Measurements from ENCODE around the gene CD300LD. TPM values are rescaled to one million over a fixed set of nuclear protein-coding genes. Genes with fewer than 3 reads are reported as not detected.

The CD300LD gene
- total and polyA plus RNA-seq, 2 of the 8 experiments (the other 6 are each of a cell fraction or from before 2014, with no cell fraction given) = not detected

GRCh38 chr17:74633326-74633725, 41.2 kb upstream of the CD300LD start:
- no peak for FAIRE-seq
- Histone ChIP-seq H3K27me3 (replicated peaks in 1 of 4; ENCODE audit: control insufficient read depth in 3 of 4, extremely low read depth in 1 of 4, insufficient read depth in 3 of 4, low read length in 3 of 4) (no peaks in the 10 kb centered on the region; a peak in 1 of 7 replicates), H3K4ac (replicated peaks; ENCODE audit: insufficient read length, low read depth, low read length) (no peak overlapping the region), H3K56ac (replicated peaks; ENCODE audit: insufficient read length, low read depth, low read length) (no peak overlapping the region), H3K23me2 (ENCODE audit: low read depth, low read length) (no peaks in the 10 kb centered on the region), H2BK15ac (ENCODE audit: low read length) (peak overlapping the region; percentile 77; the same call in 1 of the 2 replicates), H3K4me1 (replicated peaks in 1 of 4; ENCODE audit: control insufficient read depth in 3 of 4, insufficient read depth in 4 of 4, low read length in 3 of 4) (peaks cover 8 to 23% (median 13%) of the 10 kb centered on the region in 4 experiments), H2AFZ (ENCODE audit: low read length) (peak overlapping the region; percentile 78; the same call in 1 of the 2 replicates), H4K5ac (ENCODE audit: insufficient read length, low read depth, low read length) (no peak overlapping the region), H4K20me1 (replicated peaks in 1 of 2; ENCODE audit: control insufficient read depth in 1 of 2, insufficient read depth in 2 of 2, low read length in 2 of 2) (no peaks in the 10 kb centered on the region), H2BK12ac (ENCODE audit: low read depth, low read length) (peak overlapping the region; percentile 1; the same call in 1 of the 2 replicates), H3K9me3 (ENCODE audit: insufficient read depth in 2 of 2, low read depth in 1 of 2, low read length in 1 of 2) (no peaks in the 10 kb centered on the region), H3K9ac (replicated peaks in 1 of 4; ENCODE audit: extremely low read depth in 1 of 4, low read depth in 3 of 4, low read length in 3 of 4) (no peak overlapping the region), H3K4me2 (ENCODE audit: insufficient read depth in 1 of 2, low read depth in 2 of 2, low read length in 2 of 2) (no peak overlapping the region), H3K79me2 (ENCODE audit: control insufficient read depth in 1 of 2, insufficient read depth in 2 of 2, low read length in 2 of 2) (no peaks in the 10 kb centered on the region), H2BK5ac (ENCODE audit: low read depth, low read length) (0 out of 2 replicates have a peak overlapping the region, but pooled peaks have one; percentile 44), H3K23ac (ENCODE audit: insufficient read length) (no peak overlapping the region), H2BK120ac (replicated peaks; ENCODE audit: low read depth, low read length) (no peak overlapping the region), H3K4me3 (ENCODE audit: extremely low read depth in 1 of 4, insufficient read depth in 2 of 4, low read depth in 3 of 4, low read length in 4 of 4) (no peak overlapping the region), H4K91ac (replicated peaks; ENCODE audit: insufficient read length, low read length) (no peak overlapping the region), H3K14ac (ENCODE audit: insufficient read length) (no peak overlapping the region), H4K8ac (ENCODE audit: extremely low read depth, insufficient read depth, low read length) (no peak overlapping the region; the same call in 1 of the 2 replicates), H3K18ac (ENCODE audit: extremely low read depth, low read length) (no peak overlapping the region; the same call in 1 of the 2 replicates), H3K36me3 (ENCODE audit: control insufficient read depth in 2 of 4, insufficient read depth in 4 of 4, low read length in 3 of 4) (no peaks in the 10 kb centered on the region), H3K79me1 (ENCODE audit: low read depth, low read length) (no peaks in the 10 kb centered on the region), H2BK20ac (ENCODE audit: low read length) (no peak overlapping the region), H3K27ac (ENCODE audit: low read depth, low read length) (no peak overlapping the region), H2AK5ac (ENCODE audit: low read depth, low read length) (no peak overlapping the region)
- CTCF ChIA-PET (ENCODE audit: partially characterized antibody) = interaction anchor here (0.6 to 2.8 kb wide), 8 partner anchors 11 to 142 kb away, joined by 3 to 8 read pairs (median 4); partner anchors contain the start of gene RAB37
- POLR2A ChIA-PET (ENCODE audit: partially characterized antibody) = interaction anchor here (0.8 to 1.2 kb wide), 2 partner anchors 30 to 117 kb away, joined by 3 read pairs; no protein-coding TSS in a partner anchor
- no peak for TF ChIP-seq TBP (IDR thresholded peaks at IDR 0.05; ENCODE audit: low read depth, low read length)
- TF ChIP-seq TCF12 (IDR thresholded peaks at IDR 0.05; ENCODE audit: low read depth, low read length) = 0 out of 2 replicates have a peak, but pooled peaks have one; percentile 33
- WGBS, 2 experiments (ENCODE audit: extremely low coverage in 1 of 2, insufficient coverage in 1 of 2, insufficient read length in 1 of 2, insufficient replicate concordance in 2 of 2, low coverage in 1 of 2, low lambda C conversion rate in 2 of 2, missing lambda C conversion rate in 1 of 2) = 89% methylated on average over 8 of the region's 8 CpGs; no CpG with 5 or more reads in 1 of the 2 experiments
- DNase-seq (ENCODE audit: low read depth in 1 of 2, low spot score in 2 of 2) = no peak

Measured in H1 (cell line).